WERI-Rb-1 (cell line): Measurements from ENCODE around the gene EYA2.

Experiments
- DNase-seq: peaks from one replicate; pipeline ENCODE4 v3.0.0-alpha.2; 2020
- H3K27ac ChIP-seq: fragments of 250-450 bp; sonication (Bioruptor Pico); 2 replicates; pipeline ENCODE4 v1.5.1; 2020; ENCODE audit warnings: mild to moderate bottlenecking, moderate library complexity
- H3K27me3 ChIP-seq: fragments of 250-450 bp; sonication (Bioruptor Pico); 2 replicates; pipeline ENCODE4 v1.5.1; 2021; ENCODE audit warnings: mild to moderate bottlenecking, low read depth, moderate library complexity; ENCODE audit not compliant: insufficient read depth, severe bottlenecking
- H3K36me3 ChIP-seq: fragments of 250-450 bp; sonication (Bioruptor Pico); 2 replicates; pipeline ENCODE4 v1.5.1; 2020; ENCODE audit warnings: mild to moderate bottlenecking, moderate library complexity
- H3K4me3 ChIP-seq: 2 replicates; pipeline ENCODE4 v1.5.1; 2011; ENCODE audit warnings: low read depth, mild to moderate bottlenecking, control low read depth, low read length
- H3K9me3 ChIP-seq: fragments of 250-450 bp; sonication (Bioruptor Pico); 2 replicates; pipeline ENCODE4 v1.5.1; 2021; ENCODE audit warnings: mild to moderate bottlenecking, moderate library complexity; ENCODE audit not compliant: severe bottlenecking
- CTCF ChIP-seq: IDR thresholded peaks from 2 replicates; pipeline ENCODE4 v1.5.1; 2011; ENCODE audit warnings: low read depth, mild to moderate bottlenecking, control low read depth, inconsistent platforms, low read length

Gene EYA2

GRCh38 chr20:47137231-47137870 is 242.7 kb downstream of the EYA2 start:
- peak; percentile 71 for DNase-seq
- no peak for TF ChIP-seq CTCF
- Histone ChIP-seq H3K27ac (peak overlapping the region; percentile 33), H3K27me3 (no peaks in the 10 kb centered on the region), H3K36me3 (peaks cover 31% of the 10 kb centered on the region), H3K9me3 (no peaks in the 10 kb centered on the region), H3K4me3 (no peak overlapping the region)

GRCh38 chr20:47139934-47140535 is 245.4 kb downstream of the EYA2 start:
- no peak for DNase-seq
- H3K4me3 ChIP-seq, result no peak overlapping the region
- no peaks in the 10 kb centered on the region for H3K27me3 ChIP-seq
- TF ChIP-seq CTCF, result no peak
- no peaks in the 10 kb centered on the region for H3K9me3 ChIP-seq
- no peak overlapping the region for H3K27ac ChIP-seq
- peaks cover 42% of the 10 kb centered on the region for H3K36me3 ChIP-seq

GRCh38 chr20:47141350-47141921 is 246.8 kb downstream of the EYA2 start:
- no peaks in the 10 kb centered on the region for H3K9me3 ChIP-seq
- no peaks in the 10 kb centered on the region for H3K27me3 ChIP-seq
- peaks cover 47% of the 10 kb centered on the region for H3K36me3 ChIP-seq
- H3K27ac ChIP-seq, result no peak overlapping the region
- DNase-seq, result no peak
- no peak for TF ChIP-seq CTCF
- no peak overlapping the region for H3K4me3 ChIP-seq

GRCh38 chr20:47141941-47142773 is 247.5 kb downstream of the EYA2 start:
- Histone ChIP-seq H3K9me3 (no peaks in the 10 kb centered on the region), H3K27me3 (no peaks in the 10 kb centered on the region), H3K27ac (no peak overlapping the region), H3K4me3 (no peak overlapping the region), H3K36me3 (peaks cover 51% of the 10 kb centered on the region)
- no peak for DNase-seq
- no peak for TF ChIP-seq CTCF

- Histone ChIP-seq H3K9me3 (no peaks in the 10 kb centered on the region), H3K4me3 (no peak overlapping the region), H3K36me3 (peaks cover 55% of the 10 kb centered on the region), H3K27ac (no peak overlapping the region), H3K27me3 (no peaks in the 10 kb centered on the region)
- no peak for DNase-seq
- TF ChIP-seq CTCF, result no peak
Observed at GRCh38 chr20:47142774-47143170, 248.1 kb downstream of the EYA2 start.
